SU-DHL-6 (cell line): Measurements from ENCODE around the gene APCDD1.

Experiments used
- H2AFZ ChIP-seq: fragments of 200-600 bp; sonication (generic); 2 replicates; pipeline ENCODE4 v1.6.1; 2014; ENCODE audit warnings: low read depth, mild to moderate bottlenecking, moderate library complexity, mixed read lengths, antibody characterized with exemption, low read length; ENCODE audit not compliant: severe bottlenecking
- H3F3A ChIP-seq: fragments of 200-600 bp; shearing (Covaris generic); 2 replicates; pipeline ENCODE4 v1.6.0; 2016; ENCODE audit warnings: antibody characterized with exemption, mild to moderate bottlenecking; ENCODE audit not compliant: insufficient read depth
- H3K27ac ChIP-seq: fragments of 200-600 bp; sonication (generic); 2 replicates; pipeline ENCODE4 v1.5.1; 2016; ENCODE audit warnings: low read depth, mild to moderate bottlenecking, low read length, moderate library complexity, mixed read lengths
- H3K27me3 ChIP-seq: fragments of 200-600 bp; sonication (generic), shearing (Covaris generic); 2 replicates; pipeline ENCODE4 v1.6.0; 2014; ENCODE audit warnings: mild to moderate bottlenecking, low read length
- H3K36me3 ChIP-seq: fragments of 200-600 bp; sonication (generic); 2 replicates; pipeline ENCODE4 v1.6.1; 2014; ENCODE audit warnings: mild to moderate bottlenecking, low read length, mixed read lengths
- H3K4me2 ChIP-seq: fragments of 300-600, 200-600 bp; shearing (Covaris generic), sonication (generic); 2 replicates; pipeline ENCODE4 v1.6.0; 2014; ENCODE audit warnings: low read length, low read depth, mild to moderate bottlenecking; ENCODE audit not compliant: poor library complexity, severe bottlenecking
- H3K4me3 ChIP-seq: fragments of 200-600 bp; sonication (generic); 2 replicates; pipeline ENCODE4 v1.5.1; 2014; ENCODE audit warnings: antibody characterized with exemption, low read length, mild to moderate bottlenecking, mixed read lengths; ENCODE audit not compliant: insufficient read depth, poor library complexity, severe bottlenecking
- H3K79me2 ChIP-seq: fragments of 200-600 bp; sonication (generic); 2 replicates; pipeline ENCODE4 v1.6.1; 2014; ENCODE audit warnings: mild to moderate bottlenecking, low read length, moderate library complexity; ENCODE audit not compliant: insufficient read depth
- H3K9ac ChIP-seq: fragments of 200-600 bp; sonication (generic); 2 replicates; pipeline ENCODE4 v1.7.0; 2014; ENCODE audit warnings: mild to moderate bottlenecking, low read length
- H3K9me2 ChIP-seq: fragments of 200-600 bp; sonication (generic); replicated peaks from 2 replicates; pipeline ENCODE4 v1.6.1; 2014; ENCODE audit warnings: low read length; ENCODE audit not compliant: insufficient read depth
- H3K9me3 ChIP-seq: fragments of 200-600 bp; sonication (generic); 2 replicates; pipeline ENCODE4 v1.6.1; 2014; ENCODE audit warnings: low read length, mixed read lengths; ENCODE audit not compliant: insufficient read depth
- H4K20me1 ChIP-seq: fragments of 200-600 bp; sonication (generic); 2 replicates; pipeline ENCODE4 v1.6.1; 2014; ENCODE audit warnings: low read depth, mild to moderate bottlenecking, antibody characterized with exemption, low read length, moderate library complexity, mixed read lengths
- CTCF ChIP-seq: fragments of 200-600 bp; sonication (generic); IDR thresholded peaks from one replicate; pipeline ENCODE4 v1.5.1; 2017; ENCODE audit warnings: antibody characterized with exemption, mild to moderate bottlenecking, low read length, moderate library complexity; ENCODE audit not compliant: insufficient read depth, poor library complexity, severe bottlenecking
- EZH2phosphoT487 ChIP-seq: fragments of 200-600 bp; sonication (generic), shearing (Covaris generic); conservative IDR thresholded peaks from 2 replicates; pipeline ENCODE4 v1.6.1; 2018; ENCODE audit warnings: mild to moderate bottlenecking, antibody characterized with exemption, low read length, moderate library complexity, mixed read lengths

The APCDD1 gene

GRCh38 chr18:10453806-10454680 is at the start of gene APCDD1:
APCDD1 (plus strand) TSS chr18:10454635; CDS start chr18:10454982, 347 bp downstream.
- Histone ChIP-seq H3K36me3 (no peaks in the 10 kb centered on the region), H3K4me3 (no peak within 1 kb of the TSS), H3K9me3 (no peaks in the 10 kb centered on the region), H4K20me1 (no peaks in the 10 kb centered on the region), H3K27ac (no peak within 1 kb of the TSS), H3K9ac (no peak within 1 kb of the TSS), H3K4me2 (no peak within 1 kb of the TSS), H3K79me2 (no peaks in the 10 kb centered on the region), H3K9me2 (no peaks in the 10 kb centered on the region), H3K27me3 (no peaks in the 10 kb centered on the region), H2AFZ (no peak within 1 kb of the TSS), H3F3A (no peaks in the 10 kb centered on the region)
- no peak for TF ChIP-seq CTCF
- TF ChIP-seq EZH2phosphoT487: no peak

- no peaks in the 10 kb centered on the region for H3K79me2 ChIP-seq
- no peaks in the 10 kb centered on the region for H3F3A ChIP-seq
- no peaks in the 10 kb centered on the region for H3K9me2 ChIP-seq
- no peaks in the 10 kb centered on the region for H3K36me3 ChIP-seq
- no peaks in the 10 kb centered on the region for H3K27me3 ChIP-seq
- no peak overlapping the region for H3K4me2 ChIP-seq
- H3K4me3 ChIP-seq: no peak overlapping the region
- H2AFZ ChIP-seq: no peak overlapping the region
- no peak for TF ChIP-seq CTCF
- TF ChIP-seq EZH2phosphoT487: no peak
- H4K20me1 ChIP-seq: no peaks in the 10 kb centered on the region
- H3K9me3 ChIP-seq: no peaks in the 10 kb centered on the region
- H3K9ac ChIP-seq: no peak overlapping the region
- no peak overlapping the region for H3K27ac ChIP-seq
Measured at GRCh38 chr18:10405014-10405493, 49.4 kb upstream of the APCDD1 start.

GRCh38 chr18:10405816-10406663 is 48.4 kb upstream of the APCDD1 start:
- Histone ChIP-seq H4K20me1 (no peaks in the 10 kb centered on the region), H3K9me3 (no peaks in the 10 kb centered on the region), H3K9me2 (no peaks in the 10 kb centered on the region), H3K27ac (no peak overlapping the region), H3K4me2 (no peak overlapping the region), H2AFZ (no peak overlapping the region), H3K9ac (no peak overlapping the region), H3K4me3 (no peak overlapping the region), H3F3A (no peaks in the 10 kb centered on the region), H3K27me3 (no peaks in the 10 kb centered on the region), H3K79me2 (no peaks in the 10 kb centered on the region), H3K36me3 (no peaks in the 10 kb centered on the region)
- no peak for TF ChIP-seq EZH2phosphoT487
- no peak for TF ChIP-seq CTCF
